MM.1S (cell line): ENCODE results near the gene KMT2E.

Experiments
- DNase-seq: peaks from one replicate; pipeline ENCODE4 v3.0.0-alpha.2; 2015
- H2AFZ ChIP-seq: fragments of 300-600 bp; sonication (generic); 2 replicates; pipeline ENCODE4 v1.6.0; 2016; ENCODE audit warnings: antibody characterized with exemption, low read length
- H3F3A ChIP-seq: fragments of 300-600 bp; sonication (generic); 2 replicates; pipeline ENCODE4 v1.6.1; 2016; ENCODE audit warnings: mild to moderate bottlenecking, antibody characterized with exemption, low read length, moderate library complexity, mixed read lengths; ENCODE audit not compliant: insufficient read depth
- H3K27ac ChIP-seq: fragments of 300-600 bp; sonication (generic); 2 replicates; pipeline ENCODE4 v1.5.1; 2016; ENCODE audit warnings: mild to moderate bottlenecking, low read length
- H3K27me3 ChIP-seq: fragments of 300-600 bp; sonication (generic); replicated peaks from 2 replicates; pipeline ENCODE4 v1.6.0; 2016; ENCODE audit warnings: low read length; ENCODE audit not compliant: insufficient read depth
- H3K36me3 ChIP-seq: fragments of 300-600 bp; sonication (generic); replicated peaks from 2 replicates; pipeline ENCODE4 v1.6.1; 2016; ENCODE audit warnings: mild to moderate bottlenecking, low read length, mixed read lengths; ENCODE audit not compliant: insufficient read depth
- H3K4me1 ChIP-seq: fragments of 300-600 bp; sonication (generic); 2 replicates; pipeline ENCODE4 v1.6.1; 2016; ENCODE audit warnings: low read length, mixed read lengths
- H3K4me2 ChIP-seq: fragments of 300-600 bp; sonication (generic); 2 replicates; pipeline ENCODE4 v1.6.0; 2016; ENCODE audit warnings: low read depth, low read length
- H3K4me3 ChIP-seq: fragments of 300-600 bp; sonication (generic); 2 replicates; pipeline ENCODE4 v1.5.1; 2016; ENCODE audit warnings: low read length, mixed read lengths
- H3K79me2 ChIP-seq: fragments of 300-600 bp; sonication (generic); 2 replicates; pipeline ENCODE4 v1.6.1; 2016; ENCODE audit warnings: mixed run types, low read length, mixed read lengths
- H3K9ac ChIP-seq: fragments of 300-600 bp; sonication (generic); 2 replicates; pipeline ENCODE4 v1.6.1; 2016; ENCODE audit warnings: low read length, mixed read lengths
- H3K9me2 ChIP-seq: fragments of 300-600 bp; sonication (generic); replicated peaks from 2 replicates; pipeline ENCODE4 v1.6.1; 2016; ENCODE audit warnings: mild to moderate bottlenecking, low read length, mixed read lengths; ENCODE audit not compliant: insufficient read depth
- H3K9me3 ChIP-seq: fragments of 300-600 bp; sonication (generic); replicated peaks from 2 replicates; pipeline ENCODE4 v1.6.1; 2016; ENCODE audit warnings: mild to moderate bottlenecking, low read length, mixed read lengths; ENCODE audit not compliant: insufficient read depth
- H4K20me1 ChIP-seq: fragments of 300-600 bp; sonication (generic); 2 replicates; pipeline ENCODE4 v1.6.1; 2016; ENCODE audit warnings: mild to moderate bottlenecking, low read length, moderate library complexity, mixed read lengths; ENCODE audit not compliant: insufficient read depth
- CTCF ChIP-seq: fragments of 300-600 bp; sonication (generic); IDR thresholded peaks from 2 replicates; pipeline ENCODE4 v1.5.1; 2016; ENCODE audit warnings: antibody characterized with exemption, low read length, mixed read lengths
- EZH2 ChIP-seq: fragments of 300-600 bp; sonication (generic); optimal IDR thresholded peaks from 2 replicates; pipeline ENCODE3; 2017; ENCODE audit warnings: low read depth, mild to moderate bottlenecking, antibody characterized with exemption, low read length, mixed read lengths
- EZH2phosphoT487 ChIP-seq: fragments of 300-600 bp; sonication (generic); IDR thresholded peaks from 2 replicates; pipeline ENCODE4 v1.6.1; 2018; ENCODE audit warnings: antibody characterized with exemption, low read length

KMT2E gene

GRCh38 chr7:105021352-105021751 lies 7.3 kb downstream of the KMT2E start:
- Histone ChIP-seq H2AFZ (no peak overlapping the region), H3K27me3 (no peaks in the 10 kb centered on the region), H3K27ac (no peak overlapping the region), H3K4me3 (no peak overlapping the region), H3F3A (peaks cover 5% of the 10 kb centered on the region), H3K9me2 (no peaks in the 10 kb centered on the region), H3K9me3 (no peaks in the 10 kb centered on the region), H3K79me2 (peaks cover 100% of the 10 kb centered on the region), H4K20me1 (peaks cover 70% of the 10 kb centered on the region), H3K9ac (no peak overlapping the region), H3K36me3 (no peaks in the 10 kb centered on the region), H3K4me2 (no peak overlapping the region), H3K4me1 (peaks cover 28% of the 10 kb centered on the region)
- no peak for DNase-seq
- TF ChIP-seq EZH2 (no peak), CTCF (no peak), EZH2phosphoT487 (no peak)

DNA sequence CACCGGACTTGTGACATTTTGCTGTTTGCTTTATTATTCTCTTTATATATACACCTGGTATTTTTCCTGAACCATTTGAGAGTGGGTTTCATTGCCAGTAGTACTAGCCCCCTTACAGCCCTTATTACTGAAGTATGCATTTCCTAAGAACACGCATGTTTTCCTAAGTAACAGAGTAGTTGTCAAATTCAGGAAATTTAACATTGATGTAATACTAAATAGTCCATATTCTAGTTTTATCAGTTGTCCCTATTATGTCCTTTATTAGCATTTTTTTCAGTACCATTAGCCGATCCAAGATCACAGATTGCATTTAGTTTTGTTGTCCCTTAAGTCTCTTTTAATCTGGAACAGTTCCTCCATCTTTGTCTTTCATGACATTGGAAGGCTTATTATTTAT lies 8.0 kb downstream of the KMT2E start:
- DNase-seq, result no peak
- Histone ChIP-seq H3K9me3 (no peaks in the 10 kb centered on the region), H3K9me2 (no peaks in the 10 kb centered on the region), H3K4me1 (peaks cover 28% of the 10 kb centered on the region), H3K4me2 (no peak overlapping the region), H3K79me2 (peaks cover 100% of the 10 kb centered on the region), H3K9ac (no peak overlapping the region), H4K20me1 (peaks cover 76% of the 10 kb centered on the region), H2AFZ (no peak overlapping the region), H3K4me3 (no peak overlapping the region), H3K36me3 (no peaks in the 10 kb centered on the region), H3K27me3 (no peaks in the 10 kb centered on the region), H3K27ac (no peak overlapping the region), H3F3A (peaks cover 4% of the 10 kb centered on the region; the same call in 1 of the 2 replicates)
- no peak for TF ChIP-seq EZH2

DNA sequence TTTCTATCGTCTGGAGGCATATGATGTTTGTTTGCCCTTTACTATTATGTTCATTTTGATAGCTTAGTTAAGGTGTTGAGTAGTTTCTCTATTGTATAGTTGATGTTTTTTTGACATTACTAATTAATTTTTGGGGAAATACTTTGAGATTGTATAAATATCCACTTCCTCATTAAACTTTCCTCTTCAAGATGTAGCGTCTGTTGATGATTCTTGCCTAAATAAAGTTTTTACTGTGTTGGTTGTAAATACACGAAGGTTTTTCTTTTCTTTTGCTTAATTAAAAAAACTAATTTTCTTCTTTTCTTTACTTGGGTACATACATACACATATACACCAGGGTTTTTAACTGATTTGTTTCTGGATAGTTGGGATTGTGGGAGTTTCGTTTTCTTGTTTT lies 8.5 kb downstream of the KMT2E start:
- Histone ChIP-seq H3K4me3 (no peak overlapping the region), H3K9me2 (no peaks in the 10 kb centered on the region), H3K9ac (no peak overlapping the region), H3K4me2 (no peak overlapping the region), H3K27me3 (no peaks in the 10 kb centered on the region), H3F3A (peaks cover 4% of the 10 kb centered on the region; the same call in 1 of the 2 replicates), H3K9me3 (no peaks in the 10 kb centered on the region), H2AFZ (no peak overlapping the region), H3K27ac (no peak overlapping the region), H3K4me1 (peaks cover 28% of the 10 kb centered on the region), H3K79me2 (peaks cover 100% of the 10 kb centered on the region), H3K36me3 (no peaks in the 10 kb centered on the region), H4K20me1 (peaks cover 77% of the 10 kb centered on the region)
- TF ChIP-seq EZH2phosphoT487, result no peak
- TF ChIP-seq EZH2, result no peak
- no peak for TF ChIP-seq CTCF
- DNase-seq, result no peak

DNA sequence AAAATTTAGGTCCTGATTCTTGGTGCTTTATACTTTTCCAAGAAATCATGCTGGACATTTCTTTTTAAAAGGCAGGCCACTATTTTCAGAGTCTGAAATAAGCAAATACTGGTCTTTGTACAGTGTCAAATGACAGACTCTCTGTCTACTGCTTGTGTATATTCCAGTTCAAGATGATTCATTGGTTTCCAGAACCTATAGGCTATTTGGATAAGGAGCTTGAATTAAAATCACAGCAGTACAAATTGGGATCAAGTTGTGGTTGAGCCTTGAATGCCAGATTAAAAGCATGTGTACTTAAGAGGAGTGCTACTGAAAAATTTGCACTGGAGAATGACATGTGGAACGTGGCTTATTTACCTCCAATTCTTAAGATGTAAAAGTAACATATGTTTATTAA lies 10.7 kb downstream of the KMT2E start:
- Histone ChIP-seq H3F3A (no peaks in the 10 kb centered on the region), H3K36me3 (no peaks in the 10 kb centered on the region), H3K4me3 (no peak overlapping the region), H2AFZ (no peak overlapping the region), H3K27me3 (no peaks in the 10 kb centered on the region), H3K79me2 (peaks cover 100% of the 10 kb centered on the region), H3K4me2 (no peak overlapping the region), H4K20me1 (peaks cover 70% of the 10 kb centered on the region), H3K9me2 (no peaks in the 10 kb centered on the region), H3K27ac (no peak overlapping the region), H3K9me3 (no peaks in the 10 kb centered on the region), H3K9ac (no peak overlapping the region), H3K4me1 (peaks cover 21% of the 10 kb centered on the region)
- TF ChIP-seq EZH2phosphoT487, result no peak
- no peak for TF ChIP-seq CTCF
- TF ChIP-seq EZH2, result no peak
- DNase-seq, result no peak
